DND-41 (cell line): ENCODE results near the gene SCLT1.

ENCODE experiments used
- ATAC-seq: fragments of 200-7000 bp; cut with Tn5 transposase; 3 replicates; pipeline ENCODE4 v1.9.1; 2021; ENCODE audit warnings: low read depth; ENCODE audit not compliant: insufficient read depth
- DNase-seq: peaks from one replicate; pipeline ENCODE4 v3.0.0-alpha.2; 2020
- H2AFZ ChIP-seq: 2 replicates; pipeline ENCODE4 v1.6.0; 2012; ENCODE audit warnings: low read depth, low read length
- H3K27ac ChIP-seq: 2 replicates; pipeline ENCODE4 v1.5.1; 2012; ENCODE audit warnings: low read length, inconsistent platforms
- H3K27me3 ChIP-seq: fragments of 200-600 bp; sonication (generic); 2 replicates; pipeline ENCODE4 v1.6.0; 2012; ENCODE audit warnings: low read length, mild to moderate bottlenecking, inconsistent platforms; ENCODE audit not compliant: insufficient read depth, poor library complexity
- H3K36me3 ChIP-seq: 2 replicates; pipeline ENCODE4 v1.5.1; 2012; ENCODE audit warnings: low read length, inconsistent platforms; ENCODE audit not compliant: insufficient read depth
- H3K4me1 ChIP-seq: 2 replicates; pipeline ENCODE4 v1.5.1; 2012; ENCODE audit warnings: mild to moderate bottlenecking, low read length; ENCODE audit not compliant: insufficient read depth
- H3K4me2 ChIP-seq: 2 replicates; pipeline ENCODE4 v1.6.0; 2012; ENCODE audit warnings: mild to moderate bottlenecking, moderate library complexity, low read length, inconsistent platforms; ENCODE audit not compliant: insufficient read depth
- H3K4me3 ChIP-seq, 2 experiments: fragments of 200-600 bp in 1 of 2; shearing (Covaris generic) in 1 of 2; 2 replicates each; pipeline ENCODE4 v1.5.1; 2012 to 2016; ENCODE audit warnings: inconsistent platforms in 2 of 2, low read length in 2 of 2, mild to moderate bottlenecking in 2 of 2, low read depth in 1 of 2, moderate library complexity in 1 of 2
- H3K79me2 ChIP-seq: 2 replicates; pipeline ENCODE4 v1.6.0; 2012; ENCODE audit warnings: low read length, inconsistent platforms; ENCODE audit not compliant: insufficient read depth
- H3K9ac ChIP-seq: 2 replicates; pipeline ENCODE4 v1.6.0; 2012; ENCODE audit warnings: low read depth, mild to moderate bottlenecking, inconsistent platforms, low read length, moderate library complexity
- H3K9me3 ChIP-seq: 2 replicates; pipeline ENCODE4 v1.5.1; 2012; ENCODE audit warnings: low read length, moderate library complexity, mild to moderate bottlenecking, inconsistent platforms; ENCODE audit not compliant: insufficient read depth, severe bottlenecking
- H4K20me1 ChIP-seq: 2 replicates; pipeline ENCODE4 v1.6.0; 2012; ENCODE audit warnings: low read length; ENCODE audit not compliant: insufficient read depth
- CTCF ChIP-seq: IDR thresholded peaks from 2 replicates; pipeline ENCODE4 v1.5.1; 2012; ENCODE audit warnings: borderline replicate concordance, low read length, moderate library complexity, mild to moderate bottlenecking; ENCODE audit not compliant: poor library complexity, severe bottlenecking; ENCODE audit errors: extremely low read depth
- EZH2 ChIP-seq: IDR thresholded peaks from 3 replicates; pipeline ENCODE4 v1.6.1; 2012; ENCODE audit warnings: borderline replicate concordance, low read depth, mild to moderate bottlenecking, moderate library complexity, low read length, inconsistent platforms; ENCODE audit not compliant: severe bottlenecking

SCLT1 gene

GRCh38 chr4:128859887-128860677, 233.3 kb downstream of the SCLT1 start:
- H3K79me2 ChIP-seq: peaks cover 24% of the 10 kb centered on the region
- H3K4me3 ChIP-seq: no peak overlapping the region
- H3K4me2 ChIP-seq: no peak overlapping the region
- no peak overlapping the region for H3K9ac ChIP-seq
- H2AFZ ChIP-seq: no peak overlapping the region
- H3K9me3 ChIP-seq: no peaks in the 10 kb centered on the region
- TF ChIP-seq CTCF: no peak
- no peak for TF ChIP-seq EZH2
- H3K27me3 ChIP-seq: no peaks in the 10 kb centered on the region
- H4K20me1 ChIP-seq: peaks cover 45% of the 10 kb centered on the region
- H3K36me3 ChIP-seq: peaks cover 99% of the 10 kb centered on the region
- ATAC-seq: no peak
- no peak overlapping the region for H3K27ac ChIP-seq
- H3K4me1 ChIP-seq: peaks cover under 1% of the 10 kb centered on the region; the same call in 1 of the 2 replicates
- no peak for DNase-seq

- peaks cover 30% of the 10 kb centered on the region for H3K79me2 ChIP-seq
- ATAC-seq (no peak), DNase-seq (no peak)
Observed at GRCh38 chr4:128858879-128859671, 234.3 kb downstream of the SCLT1 start.

GRCh38 chr4:128856246-128856645, 237.1 kb downstream of the SCLT1 start:
- no peak overlapping the region for H3K27ac ChIP-seq
- H3K4me3 ChIP-seq: no peak overlapping the region
- DNase-seq: no peak
- H3K36me3 ChIP-seq: peaks cover 98% of the 10 kb centered on the region
- H3K27me3 ChIP-seq: no peaks in the 10 kb centered on the region
- no peak overlapping the region for H3K4me2 ChIP-seq
- H3K9ac ChIP-seq: no peak overlapping the region
- TF ChIP-seq CTCF (no peak), EZH2 (no peak)
- peaks cover 33% of the 10 kb centered on the region for H3K79me2 ChIP-seq
- H3K4me1 ChIP-seq: peaks cover 26% of the 10 kb centered on the region
- ATAC-seq: no peak
- no peak overlapping the region for H2AFZ ChIP-seq
- H4K20me1 ChIP-seq: peaks cover 36% of the 10 kb centered on the region
- H3K9me3 ChIP-seq: no peaks in the 10 kb centered on the region

More at GRCh38 chr4:128858879-128859671, 234.3 kb downstream of the SCLT1 start:
- no peak overlapping the region for H3K4me3 ChIP-seq
- H4K20me1 ChIP-seq: peaks cover 45% of the 10 kb centered on the region
- H3K9me3 ChIP-seq: no peaks in the 10 kb centered on the region
- no peaks in the 10 kb centered on the region for H3K27me3 ChIP-seq
- H2AFZ ChIP-seq: no peak overlapping the region
- no peak for TF ChIP-seq CTCF
- TF ChIP-seq EZH2: no peak
- no peak overlapping the region for H3K27ac ChIP-seq
- H3K36me3 ChIP-seq: peaks cover 98% of the 10 kb centered on the region
- no peak overlapping the region for H3K4me2 ChIP-seq
- H3K4me1 ChIP-seq: peaks cover 10% of the 10 kb centered on the region
- no peak overlapping the region for H3K9ac ChIP-seq
